MG63 (cell line): ENCODE results near the gene IL27RA. TPM values are rescaled to one million over a fixed set of nuclear protein-coding genes. Genes with fewer than 3 reads are reported as not detected.
"Not testable (repeated sequence)": the region's sequence is repeated elsewhere in the genome, so short reads cannot be mapped to it uniquely, and the experiment has no call there.

Experiments
- DNase-seq: peaks from one replicate; pipeline ENCODE4 v3.0.0-alpha.2; 2020
- H3K27me3 ChIP-seq: fragments of 250-450 bp; sonication (Bioruptor Pico); 2 replicates; pipeline ENCODE4 v1.5.1; 2020; ENCODE audit warnings: mild to moderate bottlenecking, moderate library complexity
- H3K36me3 ChIP-seq: fragments of 250-450 bp; sonication (Bioruptor Pico); 2 replicates; pipeline ENCODE4 v1.5.1; 2020; ENCODE audit warnings: mild to moderate bottlenecking, moderate library complexity
- H3K4me3 ChIP-seq: fragments of 250-450 bp; sonication (Bioruptor Pico); 2 replicates; pipeline ENCODE4 v1.5.1; 2020; ENCODE audit warnings: mild to moderate bottlenecking, moderate library complexity
- H3K9me3 ChIP-seq: fragments of 250-450 bp; sonication (Bioruptor Pico); 2 replicates; pipeline ENCODE4 v1.5.1; 2020; ENCODE audit warnings: mild to moderate bottlenecking, moderate library complexity
- total RNA-seq: library from RNA; depleted of rRNA; stranded (reverse); fragments of >200 nt; shearing (Covaris generic); gene quantifications from 2 replicates; pipeline ENCODE4 v1.2.3, GENCODE V29; 2014; ENCODE audit warnings: low replicate concordance

The IL27RA gene
- total RNA-seq, 1 experiment from 2014 or later, result 8.4 TPM

DNA sequence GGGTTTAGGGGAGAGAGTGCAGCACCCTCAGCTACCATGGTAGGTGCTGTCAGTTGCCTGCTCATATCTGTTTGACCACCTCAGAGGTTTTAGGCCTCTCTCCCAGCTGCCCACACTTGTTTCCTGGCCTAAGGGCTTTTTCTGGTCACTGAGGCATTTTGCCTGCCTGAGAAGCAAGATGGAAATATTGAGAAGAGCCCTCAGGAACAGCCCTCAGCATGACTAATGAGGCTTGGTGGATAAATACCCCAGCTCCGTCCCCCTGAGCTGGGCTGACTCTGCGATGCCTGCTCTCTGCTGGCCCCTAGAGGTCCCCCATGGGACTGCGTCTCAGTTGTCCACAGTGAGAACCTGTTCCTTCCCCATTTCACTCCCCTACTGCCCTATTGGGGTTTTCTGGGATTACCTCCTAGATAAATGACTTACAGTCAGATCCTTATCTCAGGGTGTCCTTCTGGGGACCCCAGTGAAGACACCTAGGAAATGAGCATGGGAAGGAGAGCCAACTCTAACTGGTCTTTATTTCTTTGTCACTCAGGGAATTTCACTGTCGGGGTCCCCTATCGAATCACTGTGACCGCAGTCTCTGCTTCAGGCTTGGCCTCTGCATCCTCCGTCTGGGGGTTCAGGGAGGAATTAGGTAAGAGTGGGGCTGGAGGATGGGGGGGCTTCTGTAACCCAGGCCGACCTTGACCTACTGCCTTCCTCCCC lies 17.0 kb downstream of the IL27RA start:
- no peaks in the 10 kb centered on the region for H3K27me3 ChIP-seq
- H3K36me3 ChIP-seq, result peaks cover 4% of the 10 kb centered on the region
- H3K4me3 ChIP-seq, result no peak overlapping the region
- peaks cover 7% of the 10 kb centered on the region for H3K9me3 ChIP-seq
- DNase-seq, result no peak

DNA sequence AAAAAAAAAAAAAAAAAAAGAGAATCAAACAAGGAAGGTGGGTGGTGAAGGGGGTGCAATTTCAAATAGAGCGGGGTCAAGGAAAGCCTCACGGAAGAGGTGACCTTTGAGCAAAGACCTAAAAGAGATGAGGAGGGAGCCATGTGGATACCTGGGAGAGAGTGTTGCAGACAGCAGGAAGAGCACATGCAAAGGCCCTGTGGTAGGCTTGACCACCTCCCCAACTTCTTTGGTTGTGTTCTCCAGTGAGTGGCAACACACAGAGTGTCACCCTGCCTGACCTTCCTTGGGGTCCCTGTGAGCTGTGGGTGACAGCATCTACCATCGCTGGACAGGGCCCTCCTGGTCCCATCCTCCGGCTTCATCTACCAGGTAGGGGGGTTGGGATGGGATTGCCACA lies 18.9 kb downstream of the IL27RA start:
- peaks cover 4% of the 10 kb centered on the region for H3K36me3 ChIP-seq
- H3K27me3 ChIP-seq, result no peaks in the 10 kb centered on the region
- H3K4me3 ChIP-seq, result no peak overlapping the region
- DNase-seq, result no peak
- H3K9me3 ChIP-seq, result peaks cover 7% of the 10 kb centered on the region

DNA sequence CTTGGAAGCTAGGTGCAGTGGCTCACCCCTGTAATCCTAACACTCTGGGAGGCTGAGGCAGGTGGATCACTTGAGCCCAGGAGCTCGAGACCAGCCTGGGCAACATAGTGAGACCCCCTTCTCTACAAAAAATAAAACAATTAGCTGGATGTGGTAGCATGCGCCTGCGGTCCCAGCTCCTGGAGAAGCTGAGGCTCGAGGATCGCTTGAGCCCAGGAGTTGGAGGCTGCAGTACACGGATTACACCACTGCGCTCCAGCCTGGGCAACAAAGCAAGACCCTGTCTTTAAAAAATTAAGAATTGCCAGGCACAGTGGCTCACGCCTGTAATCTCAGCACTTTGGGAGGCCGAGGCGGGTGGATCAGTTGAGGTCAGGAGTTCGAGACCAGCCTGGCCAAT lies 19.4 kb downstream of the IL27RA start:
- DNase-seq, H3K27me3 ChIP-seq, H3K9me3 ChIP-seq, H3K4me3 ChIP-seq, H3K36me3 ChIP-seq: not testable (repeated sequence)

DNA sequence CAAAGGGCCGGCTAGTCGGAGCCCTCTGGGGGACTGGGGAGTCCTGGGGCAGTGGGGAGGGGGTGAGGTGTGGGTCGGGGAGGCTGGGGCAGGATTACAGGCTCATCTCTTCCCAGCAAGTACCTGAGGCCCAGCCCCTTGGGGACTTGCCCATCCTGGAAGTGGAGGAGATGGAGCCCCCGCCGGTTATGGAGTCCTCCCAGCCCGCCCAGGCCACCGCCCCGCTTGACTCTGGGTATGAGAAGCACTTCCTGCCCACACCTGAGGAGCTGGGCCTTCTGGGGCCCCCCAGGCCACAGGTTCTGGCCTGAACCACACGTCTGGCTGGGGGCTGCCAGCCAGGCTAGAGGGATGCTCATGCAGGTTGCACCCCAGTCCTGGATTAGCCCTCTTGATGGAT lies 20.4 kb downstream of the IL27RA start:
- Histone ChIP-seq H3K4me3 (no peak overlapping the region), H3K27me3 (no peaks in the 10 kb centered on the region), H3K9me3 (peaks cover 7% of the 10 kb centered on the region), H3K36me3 (peaks cover 4% of the 10 kb centered on the region)
- DNase-seq, result no peak

DNA sequence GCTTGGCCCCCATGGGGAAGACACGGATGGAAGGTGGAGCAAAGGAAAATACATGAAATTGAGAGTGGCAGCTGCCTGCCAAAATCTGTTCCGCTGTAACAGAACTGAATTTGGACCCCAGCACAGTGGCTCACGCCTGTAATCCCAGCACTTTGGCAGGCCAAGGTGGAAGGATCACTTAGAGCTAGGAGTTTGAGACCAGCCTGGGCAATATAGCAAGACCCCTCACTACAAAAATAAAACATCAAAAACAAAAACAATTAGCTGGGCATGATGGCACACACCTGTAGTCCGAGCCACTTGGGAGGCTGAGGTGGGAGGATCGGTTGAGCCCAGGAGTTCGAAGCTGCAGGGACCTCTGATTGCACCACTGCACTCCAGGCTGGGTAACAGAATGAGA lies 20.9 kb downstream of the IL27RA start:
- no peak for DNase-seq
- peaks cover 4% of the 10 kb centered on the region for H3K36me3 ChIP-seq
- H3K4me3 ChIP-seq, result no peak overlapping the region
- H3K27me3 ChIP-seq, result no peaks in the 10 kb centered on the region
- H3K9me3 ChIP-seq, result peaks cover 7% of the 10 kb centered on the region

DNA sequence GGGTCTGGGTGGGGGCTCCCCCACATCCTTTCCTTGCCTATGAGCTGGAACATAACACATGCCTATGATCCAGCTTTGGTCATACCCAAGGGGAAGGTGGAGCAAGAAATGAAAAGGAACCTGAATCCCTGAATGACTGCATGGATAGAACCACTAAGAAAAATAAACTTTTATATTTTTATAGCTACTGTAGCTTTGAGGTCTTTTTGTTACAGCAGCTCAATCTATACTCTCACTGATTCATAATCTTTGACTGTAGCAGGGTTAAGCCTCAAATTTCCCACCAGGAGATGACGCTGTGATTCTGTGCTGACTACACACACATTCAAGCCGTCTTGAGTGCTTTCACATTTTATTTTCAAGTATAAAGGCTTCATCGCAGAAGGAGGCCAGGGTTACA lies 21.5 kb downstream of the IL27RA start:
- Histone ChIP-seq H3K4me3 (no peak overlapping the region), H3K36me3 (peaks cover 4% of the 10 kb centered on the region), H3K27me3 (no peaks in the 10 kb centered on the region; the same call in 1 of the 2 replicates), H3K9me3 (peaks cover 7% of the 10 kb centered on the region)
- DNase-seq, result no peak

DNA sequence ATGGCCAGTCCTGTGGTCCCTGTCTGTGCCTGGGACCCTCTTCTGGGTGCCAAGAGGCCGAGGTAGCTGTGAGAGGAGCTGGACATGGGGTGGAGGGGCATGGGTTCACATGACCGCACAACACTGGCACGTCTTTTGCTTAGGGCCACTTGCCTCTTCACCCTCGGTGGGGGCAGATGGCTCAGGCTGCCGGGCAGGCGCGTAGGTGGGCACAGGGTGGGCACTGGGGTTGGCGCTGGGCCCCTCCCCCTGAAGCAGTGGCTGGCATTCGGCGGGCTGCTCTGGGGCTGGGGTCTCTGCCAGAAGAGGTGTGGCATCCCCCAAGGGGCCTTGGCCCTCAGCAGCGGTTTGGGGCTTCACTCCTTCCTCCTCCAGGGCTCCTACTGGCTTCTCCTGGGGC lies 21.9 kb downstream of the IL27RA start:
- DNase-seq, result no peak
- H3K27me3 ChIP-seq, result peaks cover 4% of the 10 kb centered on the region; the same call in 1 of the 2 replicates

DNA sequence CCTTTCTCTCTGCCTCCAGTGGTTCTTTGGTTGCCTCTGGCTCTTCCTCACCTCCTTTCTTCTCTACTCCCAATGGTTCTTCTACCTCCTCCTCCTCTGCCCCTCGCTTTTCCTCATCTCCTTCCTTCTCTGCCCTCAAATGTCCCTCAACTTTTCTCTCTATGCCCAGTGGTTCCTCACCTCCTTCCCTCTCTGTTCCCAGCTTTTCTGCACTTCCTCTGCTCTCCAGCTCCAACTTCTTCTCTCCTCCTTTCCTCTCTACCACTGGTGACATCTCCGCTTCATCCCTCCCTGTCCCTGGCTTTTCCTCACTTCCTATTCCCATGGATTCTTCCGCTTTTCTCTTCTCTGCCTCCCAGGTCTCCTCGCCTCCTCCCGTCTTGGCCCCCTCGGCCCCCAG lies 22.5 kb downstream of the IL27RA start:
- H3K4me3 ChIP-seq, result no peak overlapping the region
- no peaks in the 10 kb centered on the region; the same call in 1 of the 2 replicates for H3K36me3 ChIP-seq
- no peak for DNase-seq
- H3K9me3 ChIP-seq, result no peaks in the 10 kb centered on the region
- H3K27me3 ChIP-seq, result peaks cover 10% of the 10 kb centered on the region

More for the DNA sequence above, 21.9 kb downstream of the IL27RA start:
- peaks cover 4% of the 10 kb centered on the region for H3K9me3 ChIP-seq
- H3K36me3 ChIP-seq, result peaks cover 2% of the 10 kb centered on the region
- no peak overlapping the region for H3K4me3 ChIP-seq

DNA sequence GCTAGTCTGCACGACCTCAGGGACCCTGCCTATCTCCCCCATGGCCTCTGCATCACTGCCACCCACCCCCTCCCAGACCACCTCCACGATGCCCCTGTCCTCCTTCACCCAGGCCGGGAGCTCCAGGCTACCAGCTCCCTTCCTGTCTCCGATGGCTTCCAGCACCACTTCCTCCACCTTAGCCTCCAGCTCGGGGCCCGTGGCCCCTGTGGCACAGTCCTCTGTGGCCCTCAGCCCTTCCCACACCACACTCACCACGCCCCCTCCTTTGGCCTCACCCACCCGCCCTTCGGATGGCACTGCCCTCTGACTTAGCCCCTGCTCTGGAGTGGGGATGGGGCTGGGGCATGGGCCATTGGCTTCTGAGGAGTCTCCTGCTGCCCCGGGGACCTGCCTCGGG lies 23.2 kb downstream of the IL27RA start:
- H3K9me3 ChIP-seq, result no peaks in the 10 kb centered on the region
- no peak overlapping the region for H3K4me3 ChIP-seq
- no peak for DNase-seq
- peaks cover 16% of the 10 kb centered on the region for H3K27me3 ChIP-seq
- no peaks in the 10 kb centered on the region; the same call in 1 of the 2 replicates for H3K36me3 ChIP-seq

DNA sequence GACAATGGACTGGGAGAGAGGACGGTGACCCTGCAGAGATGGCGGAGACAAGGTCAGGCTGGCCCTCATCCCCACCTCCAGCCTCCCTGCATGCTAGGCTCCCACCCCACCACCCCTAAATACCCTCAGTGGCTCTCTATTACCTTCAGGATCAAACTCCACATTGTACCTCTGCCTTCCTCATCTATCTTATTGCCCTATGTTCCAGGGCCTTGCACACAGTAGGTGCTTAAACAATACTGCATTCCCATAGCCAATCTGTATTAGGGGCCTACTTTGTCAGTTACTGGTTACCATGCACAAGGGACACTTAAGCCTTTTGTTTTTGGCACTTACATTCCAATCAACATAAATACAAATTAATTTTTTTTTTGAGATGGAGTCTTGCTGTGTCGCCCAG lies 23.8 kb downstream of the IL27RA start:
- DNase-seq, result no peak
- H3K36me3 ChIP-seq, result no peaks in the 10 kb centered on the region; the same call in 1 of the 2 replicates
- H3K9me3 ChIP-seq, result no peaks in the 10 kb centered on the region
- peaks cover 17% of the 10 kb centered on the region for H3K27me3 ChIP-seq
- H3K4me3 ChIP-seq, result no peak overlapping the region

DNA sequence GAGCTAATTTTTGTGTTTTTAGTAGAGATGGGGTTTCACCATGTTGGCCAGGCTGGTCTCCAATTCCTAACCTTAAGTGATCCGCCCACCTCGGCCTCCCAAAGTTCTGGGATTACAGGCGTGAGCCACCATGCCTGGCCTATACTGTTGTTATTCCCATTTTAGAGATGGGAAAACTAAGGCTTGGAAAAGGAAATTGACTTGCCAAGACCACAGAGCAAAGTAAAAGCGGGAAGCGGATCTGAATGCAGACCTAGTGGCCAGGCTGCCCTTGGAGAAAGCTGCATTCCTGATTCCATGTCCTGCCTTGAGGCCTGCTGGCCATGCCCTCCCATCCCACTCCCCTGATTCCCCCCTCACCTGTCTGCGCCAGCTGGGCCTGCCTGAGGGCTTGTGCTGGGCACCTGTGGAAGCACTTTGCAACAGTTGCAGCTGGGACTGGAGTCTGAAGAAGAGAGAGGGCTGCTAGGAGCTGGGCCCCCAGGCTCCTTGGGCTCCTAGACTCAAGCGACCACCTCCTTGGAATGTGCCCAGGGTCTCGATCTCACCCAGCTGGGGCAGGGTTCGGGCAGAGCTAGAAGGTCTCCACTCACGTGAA lies 24.6 kb downstream of the IL27RA start:
- Histone ChIP-seq H3K27me3 (peaks cover 17% of the 10 kb centered on the region), H3K36me3 (no peaks in the 10 kb centered on the region; the same call in 1 of the 2 replicates), H3K9me3 (no peaks in the 10 kb centered on the region), H3K4me3 (no peak overlapping the region)
- DNase-seq, result no peak

DNA sequence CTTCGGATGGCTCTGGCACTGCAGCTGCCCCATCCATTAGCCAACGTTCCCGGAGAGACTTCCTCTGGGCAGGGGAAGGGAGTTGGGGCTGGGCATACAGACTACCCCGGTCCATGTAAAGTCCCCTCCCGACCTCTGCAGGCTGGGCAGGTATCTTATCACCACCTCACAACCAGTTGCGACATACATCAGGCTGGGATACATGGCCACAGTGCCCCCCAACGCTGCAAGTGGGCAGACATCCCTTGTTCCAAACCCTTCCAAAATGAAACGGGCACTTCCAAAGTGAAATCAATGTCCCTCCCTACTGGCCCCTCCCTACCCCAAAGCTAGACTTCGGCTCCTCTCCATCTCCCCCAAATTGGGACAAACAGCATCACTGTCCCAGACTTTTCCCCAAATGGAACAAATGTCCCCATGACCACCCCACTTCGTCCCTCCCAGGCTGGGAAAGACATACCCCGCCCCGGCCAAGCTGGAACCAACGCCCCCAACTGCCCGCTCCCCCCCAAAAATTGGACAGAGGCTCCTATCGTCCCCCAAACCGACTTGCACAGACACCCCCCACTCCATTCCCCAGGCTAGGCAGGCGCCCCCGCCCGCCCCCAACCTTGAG lies 25.3 kb downstream of the IL27RA start:
- no peak for DNase-seq
- Histone ChIP-seq H3K9me3 (no peaks in the 10 kb centered on the region), H3K36me3 (no peaks in the 10 kb centered on the region; the same call in 1 of the 2 replicates), H3K4me3 (no peak overlapping the region), H3K27me3 (peaks cover 17% of the 10 kb centered on the region)

DNA sequence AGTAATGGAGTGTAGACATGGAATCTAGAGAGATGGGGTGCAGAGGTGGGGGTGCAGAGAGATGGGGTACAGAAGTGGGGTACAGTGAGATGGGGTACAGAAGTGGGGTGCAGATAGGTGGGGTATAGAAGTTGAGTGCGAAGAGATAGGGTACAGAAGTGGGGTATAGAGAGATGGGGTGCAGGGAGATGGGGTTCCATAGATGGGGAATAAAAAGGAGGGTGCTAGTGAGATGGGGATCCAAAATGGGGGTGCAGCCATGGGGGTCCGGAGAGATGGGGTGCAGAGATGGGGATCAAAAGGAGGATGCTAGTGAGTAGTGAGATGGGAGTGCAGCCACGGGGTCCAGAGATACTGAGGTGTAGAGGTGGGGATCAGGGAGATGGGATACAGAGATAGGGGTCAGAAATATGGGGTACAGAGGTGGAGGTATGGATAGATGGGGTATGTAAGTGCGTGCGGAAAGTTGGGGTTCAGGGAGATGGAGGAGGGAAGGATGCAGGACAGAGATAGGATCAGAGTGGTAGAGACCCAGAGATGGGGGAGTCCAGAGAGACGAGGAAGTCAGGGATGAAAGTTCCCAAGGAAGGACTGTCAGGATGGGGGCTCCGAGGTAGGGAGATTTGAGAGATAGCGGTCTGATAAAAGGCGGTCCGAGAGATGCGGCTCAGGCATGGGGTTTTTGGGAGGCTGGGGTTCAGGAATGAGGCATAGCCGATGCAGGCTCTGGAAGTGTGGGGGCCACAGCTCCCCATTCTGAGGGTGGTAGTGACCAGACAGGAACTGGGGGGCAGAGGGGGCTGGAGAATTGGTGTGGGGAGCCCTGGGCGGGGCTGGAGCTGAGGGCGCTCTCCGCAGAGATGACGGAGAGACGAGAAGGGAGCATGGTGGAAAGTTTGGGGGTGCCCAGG lies 26.9 kb downstream of the IL27RA start:
- Histone ChIP-seq H3K27me3 (peaks cover 17% of the 10 kb centered on the region), H3K9me3 (no peaks in the 10 kb centered on the region), H3K4me3 (no peak overlapping the region; the same call in 1 of the 2 replicates), H3K36me3 (no peaks in the 10 kb centered on the region)
- no peak for DNase-seq

DNA sequence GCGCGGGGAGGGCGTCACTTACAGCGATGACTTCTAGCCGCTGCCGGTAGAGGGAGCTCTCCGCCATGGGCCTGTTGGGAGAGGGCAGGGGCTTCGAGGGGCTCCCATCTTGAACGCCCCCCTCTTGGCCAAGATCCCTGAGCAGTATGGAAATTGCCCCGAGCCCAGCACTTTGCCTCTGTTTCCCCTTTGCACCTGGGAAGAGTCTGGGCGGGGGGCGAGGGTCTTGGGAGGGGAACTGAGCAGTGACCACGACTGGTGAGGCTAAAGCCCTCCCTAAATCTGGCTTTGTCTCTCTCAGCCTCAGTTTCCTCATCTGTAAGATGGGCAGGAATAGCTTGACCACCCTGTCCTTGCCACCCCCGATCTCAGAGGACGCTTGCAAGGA lies 27.5 kb downstream of the IL27RA start:
- Histone ChIP-seq H3K4me3 (no peak overlapping the region), H3K36me3 (no peaks in the 10 kb centered on the region), H3K27me3 (peaks cover 17% of the 10 kb centered on the region), H3K9me3 (no peaks in the 10 kb centered on the region)
- no peak for DNase-seq

DNA sequence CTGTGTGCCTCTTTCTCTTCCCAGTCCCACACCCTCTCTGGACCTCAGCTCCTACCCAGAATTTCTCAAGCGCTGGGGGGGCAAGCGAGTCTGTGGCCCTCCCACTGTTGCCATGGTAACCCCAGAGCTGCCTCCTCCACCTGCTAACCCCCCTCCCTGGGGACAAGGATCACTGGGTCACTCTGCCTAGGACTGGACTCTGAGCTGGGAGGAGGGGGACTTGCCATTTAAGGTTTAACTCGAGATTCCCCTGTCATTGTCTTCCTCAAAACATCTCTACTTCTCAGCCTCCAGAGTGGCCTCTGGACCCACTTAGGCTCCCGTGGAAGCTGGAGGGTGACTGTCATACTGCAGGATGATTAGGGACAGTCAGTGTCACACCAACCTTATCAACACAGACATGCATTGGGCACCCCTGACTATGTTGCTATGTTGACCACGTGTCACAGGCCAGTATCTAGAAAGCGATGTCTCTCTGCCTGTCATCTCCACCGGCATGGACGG lies 28.1 kb downstream of the IL27RA start:
- H3K36me3 ChIP-seq, result no peaks in the 10 kb centered on the region
- peaks cover 17% of the 10 kb centered on the region for H3K27me3 ChIP-seq
- DNase-seq, result no peak
- H3K9me3 ChIP-seq, result no peaks in the 10 kb centered on the region
- no peak overlapping the region for H3K4me3 ChIP-seq

DNA sequence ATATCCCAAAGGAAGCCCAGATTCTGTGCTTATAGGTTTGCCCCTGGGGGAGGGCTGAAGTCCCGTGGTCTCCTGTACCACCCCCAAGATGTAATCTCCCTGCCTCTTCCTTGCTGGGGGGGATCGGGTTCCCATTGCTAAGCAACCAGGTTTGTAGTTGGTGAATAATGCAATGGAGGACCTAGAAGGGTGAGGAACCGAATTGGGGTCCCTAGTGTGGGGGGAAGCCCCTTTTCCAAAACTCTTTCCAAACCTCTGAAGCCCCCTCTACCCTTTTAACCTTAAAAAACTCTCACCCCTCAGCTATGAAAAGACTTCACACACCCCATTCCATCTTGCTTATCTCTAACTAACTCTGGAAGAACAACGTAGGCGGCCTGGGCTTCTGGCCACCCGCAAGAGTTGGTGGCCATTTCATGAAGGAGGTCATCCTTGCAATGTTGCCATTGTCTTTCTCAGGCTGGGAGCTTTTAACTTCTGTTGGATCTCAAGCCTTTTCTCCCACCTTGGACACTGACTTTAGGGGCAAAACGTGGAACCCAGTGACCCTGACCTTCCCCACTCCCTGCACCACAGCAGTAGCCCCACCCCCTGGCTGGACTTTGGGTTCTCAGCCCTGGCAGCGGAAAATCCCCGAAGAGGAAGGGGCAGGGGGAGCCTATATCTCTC lies 29.7 kb downstream of the IL27RA start:
- no peaks in the 10 kb centered on the region for H3K36me3 ChIP-seq
- peaks cover 17% of the 10 kb centered on the region for H3K27me3 ChIP-seq
- no peaks in the 10 kb centered on the region for H3K9me3 ChIP-seq
- no peak overlapping the region for H3K4me3 ChIP-seq
- no peak for DNase-seq
